ENCODE measurements around the gene RHBDD3. TPM values are rescaled to one million over a fixed set of nuclear protein-coding genes. Genes with fewer than 3 reads are reported as not detected.

RHBDD3 gene
- total RNA-seq, 2 donors from 2014 or later, result 16.5 to 23.4 TPM

DNA sequence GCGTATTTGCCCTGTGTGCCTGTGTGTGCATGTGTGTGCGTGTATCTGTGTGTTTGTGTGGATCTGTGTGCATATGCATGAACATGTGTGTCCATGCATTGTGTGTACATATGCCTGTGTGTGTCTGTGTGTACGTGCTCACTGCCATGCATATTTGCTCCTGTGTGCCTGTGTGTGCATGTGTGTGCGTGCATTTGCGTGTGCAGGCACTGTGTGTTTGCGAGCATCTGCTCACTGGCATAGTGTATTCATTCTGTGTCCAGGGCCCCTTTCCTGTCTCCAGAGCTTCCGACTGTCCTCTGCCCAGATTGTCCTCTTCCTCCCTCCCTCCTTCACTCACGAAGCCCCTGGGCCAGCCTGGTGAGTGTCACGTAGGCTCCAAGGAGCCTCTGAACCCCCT, 56.3 kb downstream of the RHBDD3 start:
- Histone ChIP-seq H3K4me1 (peaks cover 0 to 3% of the 10 kb centered on the region in 2 donors), H3K9me3 (no peaks in the 10 kb centered on the region), H3K27me3 (no peaks in the 10 kb centered on the region), H3K36me3 (no peaks in the 10 kb centered on the region), H3K27ac (no peak overlapping the region), H3K4me3 (no peak overlapping the region)
- TF ChIP-seq, protein P1, sequence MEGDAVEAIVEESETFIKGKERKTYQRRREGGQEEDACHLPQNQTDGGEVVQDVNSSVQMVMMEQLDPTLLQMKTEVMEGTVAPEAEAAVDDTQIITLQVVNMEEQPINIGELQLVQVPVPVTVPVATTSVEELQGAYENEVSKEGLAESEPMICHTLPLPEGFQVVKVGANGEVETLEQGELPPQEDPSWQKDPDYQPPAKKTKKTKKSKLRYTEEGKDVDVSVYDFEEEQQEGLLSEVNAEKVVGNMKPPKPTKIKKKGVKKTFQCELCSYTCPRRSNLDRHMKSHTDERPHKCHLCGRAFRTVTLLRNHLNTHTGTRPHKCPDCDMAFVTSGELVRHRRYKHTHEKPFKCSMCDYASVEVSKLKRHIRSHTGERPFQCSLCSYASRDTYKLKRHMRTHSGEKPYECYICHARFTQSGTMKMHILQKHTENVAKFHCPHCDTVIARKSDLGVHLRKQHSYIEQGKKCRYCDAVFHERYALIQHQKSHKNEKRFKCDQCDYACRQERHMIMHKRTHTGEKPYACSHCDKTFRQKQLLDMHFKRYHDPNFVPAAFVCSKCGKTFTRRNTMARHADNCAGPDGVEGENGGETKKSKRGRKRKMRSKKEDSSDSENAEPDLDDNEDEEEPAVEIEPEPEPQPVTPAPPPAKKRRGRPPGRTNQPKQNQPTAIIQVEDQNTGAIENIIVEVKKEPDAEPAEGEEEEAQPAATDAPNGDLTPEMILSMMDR (IDR thresholded peaks at IDR 0.05), result no peak
- no peak for DNase-seq (ENCODE audit: low spot score)

DNA sequence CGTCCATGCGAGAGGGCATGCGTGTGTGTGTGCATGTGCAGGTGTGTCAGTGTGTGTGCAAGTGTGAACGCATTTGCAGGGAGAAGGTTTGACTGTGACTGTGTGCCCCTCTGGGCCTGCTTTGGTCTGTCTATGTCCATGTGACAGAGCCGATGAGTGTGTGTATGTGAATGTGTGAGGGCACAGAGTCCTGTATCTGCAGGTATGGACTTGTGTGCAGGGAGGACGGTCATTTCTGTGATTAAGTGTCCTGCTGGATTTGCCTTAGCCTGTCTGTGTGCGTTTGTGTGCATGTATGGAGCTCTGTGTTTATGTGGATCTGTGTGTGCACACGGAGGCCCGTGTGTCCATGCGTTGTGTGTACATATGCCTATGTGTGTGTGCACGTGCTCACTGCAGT, 56.7 kb downstream of the RHBDD3 start:
- no peak overlapping the region for H3K27ac ChIP-seq
- peaks cover 0 to 7% of the 10 kb centered on the region in 2 donors for H3K4me1 ChIP-seq
- TF ChIP-seq, protein P1 (IDR thresholded peaks at IDR 0.05), result no peak
- H3K36me3 ChIP-seq, result no peaks in the 10 kb centered on the region
- H3K4me3 ChIP-seq, result no peak overlapping the region
- H3K9me3 ChIP-seq, result no peaks in the 10 kb centered on the region
- no peak for DNase-seq (ENCODE audit: low spot score)
- no peaks in the 10 kb centered on the region for H3K27me3 ChIP-seq

Other genes starting within 250 kb of the RHBDD3 start
- not detected for gene C22orf31, start 206.2 kb downstream of the RHBDD3 start, total RNA-seq
- 10 to 100 TPM; 39.7 to 44.7 TPM for gene KREMEN1, start 194.9 kb downstream of the RHBDD3 start, total RNA-seq
- gene EMID1, start 62.1 kb downstream of the RHBDD3 start, total RNA-seq, result under 1 TPM; 0.33 to 0.51 TPM
- gene EWSR1, start 287 bp upstream of the RHBDD3 start, total RNA-seq, result 100 to 1,000 TPM; 153 to 179 TPM
- gene GAS2L1, start 38.7 kb upstream of the RHBDD3 start, total RNA-seq, result 10 to 100 TPM; 19.4 to 28.0 TPM
- gene RASL10A, start 47.7 kb upstream of the RHBDD3 start, total RNA-seq, result 1 to 10 TPM; 1.1 to 1.8 TPM
- 10 to 100 TPM; 31.4 to 46.2 TPM for gene AP1B1, start 120.6 kb upstream of the RHBDD3 start, total RNA-seq
- not detected for gene RFPL1, start 170.6 kb upstream of the RHBDD3 start, total RNA-seq
- gene NEFH, start 212.2 kb upstream of the RHBDD3 start, total RNA-seq, result under 1 TPM; 0.22 to 0.28 TPM

Measured in right atrium auricular region (tissue), 2 donors.